ENCODE measurements around the gene ZNF420. TPM values are rescaled to one million over a fixed set of nuclear protein-coding genes. Genes with fewer than 3 reads are reported as not detected.
"Not testable (repeated sequence)": the region's sequence is repeated elsewhere in the genome, so short reads cannot be mapped to it uniquely, and the experiment has no call there.

ZNF420 gene
- total RNA-seq, 4 donors from 2014 or later, result 8.5 to 19.1 (median 12.8) TPM

- Histone ChIP-seq H3K4me1 (peaks cover 2 to 17% (median 10%) of the 10 kb centered on the region in 4 donors), H3K36me3 (no peaks in the 10 kb centered on the region), H3K9me3 (peaks cover 0 to 17% (median 6%) of the 10 kb centered on the region in 4 donors), H3K27me3 (no peaks in the 10 kb centered on the region), H3K27ac (replicated peaks in 1 of 4) (no peak overlapping the region), H3K4me3 (no peak overlapping the region)
- TF ChIP-seq POLR2A (IDR thresholded peaks at IDR 0.05; ENCODE audit: low read depth) (no peak), CTCF (IDR thresholded peaks at IDR 0.05) (no peak), POLR2AphosphoS5 (IDR thresholded peaks at IDR 0.05) (no peak), EP300 (IDR thresholded peaks at IDR 0.05) (no peak)
- no peak for DNase-seq (ENCODE audit: extremely low spot score)
- intact Hi-C loops (cut with DNase I), result loop anchor here (10.0 kb wide), 2 partner anchors 99 to 101 kb away; partner anchors contain the start of gene ZNF585A
These were observed 4.1 kb upstream of the ZNF420 start for GRCh38 chr19:37074111-37074510.

- TF ChIP-seq CTCF (IDR thresholded peaks at IDR 0.05) (no peak), POLR2A (IDR thresholded peaks at IDR 0.05; ENCODE audit: low read depth) (no peak), EP300 (IDR thresholded peaks at IDR 0.05) (no peak), POLR2AphosphoS5 (IDR thresholded peaks at IDR 0.05) (no peak)
- intact Hi-C loops (cut with DNase I), result loop anchor here (5.0 to 10.0 kb wide), 3 partner anchors 100 to 392 kb away; partner anchors contain the start of genes ZNF569, ZNF570 and ZNF585A
- Histone ChIP-seq H3K27ac (replicated peaks in 1 of 4) (no peak overlapping the region), H3K27me3 (no peaks in the 10 kb centered on the region), H3K9me3 (peaks cover 0 to 10% (median 3%) of the 10 kb centered on the region in 4 donors), H3K36me3 (no peaks in the 10 kb centered on the region), H3K4me1 (peaks cover 10 to 25% (median 17%) of the 10 kb centered on the region in 4 donors), H3K4me3 (no peak overlapping the region)
- no peak for DNase-seq (ENCODE audit: extremely low spot score)
- WGBS, result 22% methylated on average over 2 of the region's 2 CpGs
These were observed 3.3 kb upstream of the ZNF420 start for GRCh38 chr19:37074819-37075362.

GRCh38 chr19:37076524-37076923 lies 1.7 kb upstream of the ZNF420 start:
- 88% methylated on average over 4 of the region's 4 CpGs for WGBS
- not testable (repeated sequence) for H3K4me3 ChIP-seq; DNase-seq (ENCODE audit: extremely low spot score); H3K27me3 ChIP-seq; H3K36me3 ChIP-seq; H3K9me3 ChIP-seq
- peaks cover 12 to 27% (median 21%) of the 10 kb centered on the region in 4 donors for H3K4me1 ChIP-seq
- intact Hi-C loops (cut with DNase I), result loop anchor here (5.0 to 10.0 kb wide), 3 partner anchors 98 to 391 kb away; partner anchors contain the start of genes ZNF569, ZNF570 and ZNF585A
- H3K27ac ChIP-seq (replicated peaks in 1 of 4), result peak overlapping the region in 2 of 4 donors; percentile 91 to 96

- H3K27ac ChIP-seq (replicated peaks in 1 of 4), result peak overlapping the region; percentile 85 to 96 (median 92)
- intact Hi-C loops (cut with DNase I), result loop anchor here (5.0 to 10.0 kb wide), 3 partner anchors 97 to 390 kb away; partner anchors contain the start of genes ZNF569, ZNF570 and ZNF585A
- no peaks in the 10 kb centered on the region for H3K27me3 ChIP-seq
- 6% methylated on average over 7 of the region's 7 CpGs for WGBS
- no peak for TF ChIP-seq CTCF (IDR thresholded peaks at IDR 0.05)
- no peak for TF ChIP-seq EP300 (IDR thresholded peaks at IDR 0.05)
- TF ChIP-seq POLR2A (IDR thresholded peaks at IDR 0.05; ENCODE audit: low read depth), result no peak
- no peak for TF ChIP-seq POLR2AphosphoS5 (IDR thresholded peaks at IDR 0.05)
- peak overlapping the region; percentile 73 to 98 (median 80) for H3K4me3 ChIP-seq
- peaks cover 0 to 19% (median 8%) of the 10 kb centered on the region in 4 donors for H3K9me3 ChIP-seq
- no peak for DNase-seq (ENCODE audit: extremely low spot score)
- H3K4me1 ChIP-seq, result peaks cover 12 to 27% (median 21%) of the 10 kb centered on the region in 4 donors
- H3K36me3 ChIP-seq, result peaks cover 6 to 11% (median 8%) of the 10 kb centered on the region in 4 donors
These were observed 716 bp upstream of the ZNF420 start for GRCh38 chr19:37077501-37077933.

GRCh38 chr19:37078717-37079032 lies 442 bp downstream of the ZNF420 start:
- Histone ChIP-seq H3K9me3 (peaks cover 0 to 31% (median 15%) of the 10 kb centered on the region in 4 donors), H3K4me3 (peak overlapping the region; percentile 73 to 98 (median 80)), H3K27ac (replicated peaks in 1 of 4) (peak overlapping the region; percentile 85 to 96 (median 92)), H3K36me3 (peaks cover 6 to 20% (median 9%) of the 10 kb centered on the region in 4 donors), H3K4me1 (peaks cover 12 to 27% (median 21%) of the 10 kb centered on the region in 4 donors), H3K27me3 (no peaks in the 10 kb centered on the region)
- WGBS, result 0% methylated on average over 7 of the region's 7 CpGs
- intact Hi-C loops (cut with DNase I), result loop anchor here (5.0 to 10.0 kb wide), 3 partner anchors 96 to 389 kb away; partner anchors contain the start of genes ZNF569, ZNF570 and ZNF585A
- no peak for DNase-seq (ENCODE audit: extremely low spot score)
- TF ChIP-seq POLR2A (IDR thresholded peaks at IDR 0.05; ENCODE audit: low read depth) (no peak), POLR2AphosphoS5 (IDR thresholded peaks at IDR 0.05) (no peak), CTCF (IDR thresholded peaks at IDR 0.05) (no peak), EP300 (IDR thresholded peaks at IDR 0.05) (no peak)

Measured in esophagus muscularis mucosa (tissue), 4 donors.